ENCODE measurements around the gene GTPBP4. TPM values are rescaled to one million over a fixed set of nuclear protein-coding genes. Genes with fewer than 3 reads are reported as not detected.

The GTPBP4 gene
- total and polyA plus RNA-seq, 2 of the 13 experiments (the other 11 are each of a cell fraction or from before 2014, with no cell fraction given), result 24.1 to 85.5 TPM

DNA sequence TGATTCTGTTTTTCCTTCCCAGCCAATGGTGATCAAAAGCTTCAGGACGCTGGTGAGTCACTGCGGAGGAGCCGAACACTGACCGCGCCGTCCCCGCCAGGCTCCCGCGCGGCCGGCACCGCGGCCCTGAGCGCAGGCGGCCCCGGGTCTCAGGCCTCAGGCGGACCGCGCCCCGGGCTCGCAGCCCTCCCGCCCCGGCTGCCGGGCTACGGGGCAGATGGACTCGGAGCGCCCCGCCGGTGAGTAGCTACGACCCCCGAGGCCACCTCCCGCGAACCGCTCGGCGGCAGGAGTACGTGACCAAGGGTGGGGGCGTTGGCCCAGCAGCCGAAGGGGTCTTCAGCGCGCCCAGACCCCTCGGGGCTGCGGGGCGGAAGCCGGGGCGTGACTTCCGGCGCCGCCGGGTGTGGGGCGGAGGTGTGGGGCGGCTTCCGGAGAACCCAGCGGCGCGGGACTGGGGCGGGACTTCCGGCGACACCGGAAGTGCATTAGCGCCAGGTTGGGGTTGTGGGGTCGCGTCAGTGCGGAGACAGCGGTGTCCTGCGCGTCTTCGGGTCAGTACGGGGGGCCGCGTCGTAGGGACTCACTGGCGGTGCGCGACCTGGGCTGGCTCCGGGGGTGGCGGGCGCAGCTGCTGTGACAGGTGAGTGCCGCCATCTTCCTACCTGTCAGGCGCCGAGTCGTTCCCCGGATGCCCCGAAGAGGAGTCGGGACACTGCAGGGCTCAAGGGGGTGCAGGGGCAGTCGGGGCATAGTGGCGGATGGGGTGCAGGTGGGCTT, 68.3 kb downstream of the GTPBP4 start, which contains the start of gene WDR37 (continued):
- TF ChIP-seq ZNF737 (CRISPR knock-in tag; IDR thresholded peaks at IDR 0.05; ENCODE audit: borderline replicate concordance) (no peak), ZBTB3 (CRISPR knock-in tag; IDR thresholded peaks at IDR 0.05; ENCODE audit: borderline replicate concordance, low read depth) (0 out of 2 replicates have a peak, but pooled peaks have one; percentile 62), ZNF570 (CRISPR knock-in tag; IDR thresholded peaks at IDR 0.05; ENCODE audit: borderline replicate concordance) (no peak), ZNF616 (CRISPR knock-in tag; IDR thresholded peaks at IDR 0.05; ENCODE audit: low read depth) (no peak), JUN (CRISPR knock-in tag; IDR thresholded peaks at IDR 0.05) (peak; percentile 22; the same call in 1 of the 2 replicates), TEAD3 (CRISPR knock-in tag; optimal IDR thresholded peaks at IDR 0.05; ENCODE audit: borderline replicate concordance) (peak; percentile 22), ZBTB8A (CRISPR knock-in tag; IDR thresholded peaks at IDR 0.05; ENCODE audit: borderline replicate concordance, low read depth) (peak; percentile 79; the same call in 1 of the 2 replicates), HNRNPK (IDR thresholded peaks at IDR 0.05; ENCODE audit: low read depth, low read length, poor library complexity, severe bottlenecking) (peak; percentile 80)
- TF ChIP-seq, protein P1, sequence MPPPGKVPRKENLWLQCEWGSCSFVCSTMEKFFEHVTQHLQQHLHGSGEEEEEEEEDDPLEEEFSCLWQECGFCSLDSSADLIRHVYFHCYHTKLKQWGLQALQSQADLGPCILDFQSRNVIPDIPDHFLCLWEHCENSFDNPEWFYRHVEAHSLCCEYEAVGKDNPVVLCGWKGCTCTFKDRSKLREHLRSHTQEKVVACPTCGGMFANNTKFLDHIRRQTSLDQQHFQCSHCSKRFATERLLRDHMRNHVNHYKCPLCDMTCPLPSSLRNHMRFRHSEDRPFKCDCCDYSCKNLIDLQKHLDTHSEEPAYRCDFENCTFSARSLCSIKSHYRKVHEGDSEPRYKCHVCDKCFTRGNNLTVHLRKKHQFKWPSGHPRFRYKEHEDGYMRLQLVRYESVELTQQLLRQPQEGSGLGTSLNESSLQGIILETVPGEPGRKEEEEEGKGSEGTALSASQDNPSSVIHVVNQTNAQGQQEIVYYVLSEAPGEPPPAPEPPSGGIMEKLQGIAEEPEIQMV (CRISPR knock-in tag; IDR thresholded peaks at IDR 0.05; ENCODE audit: low read depth), result peak; percentile 43; the same call in 1 of the 2 replicates
- TF ChIP-seq, protein P2, sequence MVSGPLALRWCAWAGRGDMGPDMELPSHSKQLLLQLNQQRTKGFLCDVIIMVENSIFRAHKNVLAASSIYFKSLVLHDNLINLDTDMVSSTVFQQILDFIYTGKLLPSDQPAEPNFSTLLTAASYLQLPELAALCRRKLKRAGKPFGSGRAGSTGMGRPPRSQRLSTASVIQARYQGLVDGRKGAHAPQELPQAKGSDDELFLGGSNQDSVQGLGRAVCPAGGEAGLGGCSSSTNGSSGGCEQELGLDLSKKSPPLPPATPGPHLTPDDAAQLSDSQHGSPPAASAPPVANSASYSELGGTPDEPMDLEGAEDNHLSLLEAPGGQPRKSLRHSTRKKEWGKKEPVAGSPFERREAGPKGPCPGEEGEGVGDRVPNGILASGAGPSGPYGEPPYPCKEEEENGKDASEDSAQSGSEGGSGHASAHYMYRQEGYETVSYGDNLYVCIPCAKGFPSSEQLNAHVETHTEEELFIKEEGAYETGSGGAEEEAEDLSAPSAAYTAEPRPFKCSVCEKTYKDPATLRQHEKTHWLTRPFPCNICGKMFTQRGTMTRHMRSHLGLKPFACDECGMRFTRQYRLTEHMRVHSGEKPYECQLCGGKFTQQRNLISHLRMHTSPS (CRISPR knock-in tag; IDR thresholded peaks at IDR 0.05; ENCODE audit: low read depth), result no peak
- TF ChIP-seq, protein P3, sequence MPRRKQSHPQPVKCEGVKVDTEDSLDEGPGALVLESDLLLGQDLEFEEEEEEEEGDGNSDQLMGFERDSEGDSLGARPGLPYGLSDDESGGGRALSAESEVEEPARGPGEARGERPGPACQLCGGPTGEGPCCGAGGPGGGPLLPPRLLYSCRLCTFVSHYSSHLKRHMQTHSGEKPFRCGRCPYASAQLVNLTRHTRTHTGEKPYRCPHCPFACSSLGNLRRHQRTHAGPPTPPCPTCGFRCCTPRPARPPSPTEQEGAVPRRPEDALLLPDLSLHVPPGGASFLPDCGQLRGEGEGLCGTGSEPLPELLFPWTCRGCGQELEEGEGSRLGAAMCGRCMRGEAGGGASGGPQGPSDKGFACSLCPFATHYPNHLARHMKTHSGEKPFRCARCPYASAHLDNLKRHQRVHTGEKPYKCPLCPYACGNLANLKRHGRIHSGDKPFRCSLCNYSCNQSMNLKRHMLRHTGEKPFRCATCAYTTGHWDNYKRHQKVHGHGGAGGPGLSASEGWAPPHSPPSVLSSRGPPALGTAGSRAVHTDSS (CRISPR knock-in tag; conservative IDR thresholded peaks at IDR 0.05), result no peak
- TF ChIP-seq, protein P4, sequence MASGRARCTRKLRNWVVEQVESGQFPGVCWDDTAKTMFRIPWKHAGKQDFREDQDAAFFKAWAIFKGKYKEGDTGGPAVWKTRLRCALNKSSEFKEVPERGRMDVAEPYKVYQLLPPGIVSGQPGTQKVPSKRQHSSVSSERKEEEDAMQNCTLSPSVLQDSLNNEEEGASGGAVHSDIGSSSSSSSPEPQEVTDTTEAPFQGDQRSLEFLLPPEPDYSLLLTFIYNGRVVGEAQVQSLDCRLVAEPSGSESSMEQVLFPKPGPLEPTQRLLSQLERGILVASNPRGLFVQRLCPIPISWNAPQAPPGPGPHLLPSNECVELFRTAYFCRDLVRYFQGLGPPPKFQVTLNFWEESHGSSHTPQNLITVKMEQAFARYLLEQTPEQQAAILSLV (CRISPR knock-in tag; IDR thresholded peaks at IDR 0.05; ENCODE audit: borderline replicate concordance), result no peak; the same call in 1 of the 2 replicates
- TF ChIP-seq, protein P5, sequence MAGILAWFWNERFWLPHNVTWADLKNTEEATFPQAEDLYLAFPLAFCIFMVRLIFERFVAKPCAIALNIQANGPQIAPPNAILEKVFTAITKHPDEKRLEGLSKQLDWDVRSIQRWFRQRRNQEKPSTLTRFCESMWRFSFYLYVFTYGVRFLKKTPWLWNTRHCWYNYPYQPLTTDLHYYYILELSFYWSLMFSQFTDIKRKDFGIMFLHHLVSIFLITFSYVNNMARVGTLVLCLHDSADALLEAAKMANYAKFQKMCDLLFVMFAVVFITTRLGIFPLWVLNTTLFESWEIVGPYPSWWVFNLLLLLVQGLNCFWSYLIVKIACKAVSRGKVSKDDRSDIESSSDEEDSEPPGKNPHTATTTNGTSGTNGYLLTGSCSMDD (CRISPR knock-in tag; IDR thresholded peaks at IDR 0.05), result no peak
- TF ChIP-seq, protein P6, sequence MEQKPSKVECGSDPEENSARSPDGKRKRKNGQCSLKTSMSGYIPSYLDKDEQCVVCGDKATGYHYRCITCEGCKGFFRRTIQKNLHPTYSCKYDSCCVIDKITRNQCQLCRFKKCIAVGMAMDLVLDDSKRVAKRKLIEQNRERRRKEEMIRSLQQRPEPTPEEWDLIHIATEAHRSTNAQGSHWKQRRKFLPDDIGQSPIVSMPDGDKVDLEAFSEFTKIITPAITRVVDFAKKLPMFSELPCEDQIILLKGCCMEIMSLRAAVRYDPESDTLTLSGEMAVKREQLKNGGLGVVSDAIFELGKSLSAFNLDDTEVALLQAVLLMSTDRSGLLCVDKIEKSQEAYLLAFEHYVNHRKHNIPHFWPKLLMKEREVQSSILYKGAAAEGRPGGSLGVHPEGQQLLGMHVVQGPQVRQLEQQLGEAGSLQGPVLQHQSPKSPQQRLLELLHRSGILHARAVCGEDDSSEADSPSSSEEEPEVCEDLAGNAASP (CRISPR knock-in tag; IDR thresholded peaks at IDR 0.05; ENCODE audit: borderline replicate concordance), result peak; percentile 23; the same call in 1 of the 2 replicates
- TF ChIP-seq, protein P7, sequence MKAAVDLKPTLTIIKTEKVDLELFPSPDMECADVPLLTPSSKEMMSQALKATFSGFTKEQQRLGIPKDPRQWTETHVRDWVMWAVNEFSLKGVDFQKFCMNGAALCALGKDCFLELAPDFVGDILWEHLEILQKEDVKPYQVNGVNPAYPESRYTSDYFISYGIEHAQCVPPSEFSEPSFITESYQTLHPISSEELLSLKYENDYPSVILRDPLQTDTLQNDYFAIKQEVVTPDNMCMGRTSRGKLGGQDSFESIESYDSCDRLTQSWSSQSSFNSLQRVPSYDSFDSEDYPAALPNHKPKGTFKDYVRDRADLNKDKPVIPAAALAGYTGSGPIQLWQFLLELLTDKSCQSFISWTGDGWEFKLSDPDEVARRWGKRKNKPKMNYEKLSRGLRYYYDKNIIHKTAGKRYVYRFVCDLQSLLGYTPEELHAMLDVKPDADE (CRISPR knock-in tag; IDR thresholded peaks at IDR 0.05), result no peak

All from HepG2 (cell line).